GM12891 (cell line): Measurements from ENCODE around the gene TNRC6A.

Experiments
- POLR2A ChIP-seq: IDR thresholded peaks from 2 replicates; pipeline ENCODE4 v1.6.1; 2011; ENCODE audit warnings: low read depth, low read length, control low read depth
- POLR2AphosphoS5 ChIP-seq: IDR thresholded peaks from 2 replicates; pipeline ENCODE4 v1.6.1; 2011; ENCODE audit warnings: low read depth, low read length, control low read depth
- POU2F2 ChIP-seq: IDR thresholded peaks from 2 replicates; pipeline ENCODE4 v1.6.1; 2011; ENCODE audit warnings: low read depth, mild to moderate bottlenecking, control low read depth, low read length, moderate library complexity

- TF ChIP-seq POLR2AphosphoS5 (no peak), POLR2A (no peak), POU2F2 (no peak)
Observed at GRCh38 chr16:24822974-24823373, 93.5 kb downstream of the TNRC6A start.
